Astrocyte (in vitro differentiated cells and primary cell): ENCODE measurements around the gene SUN5.

Experiments
- CTCF ChIP-seq: IDR thresholded peaks from 2 replicates; pipeline ENCODE4 v1.5.1; 2011; ENCODE audit warnings: low read depth, mild to moderate bottlenecking, inconsistent platforms, low read length, moderate library complexity; ENCODE audit not compliant: insufficient read depth
- EZH2 ChIP-seq: IDR thresholded peaks from 2 replicates; pipeline ENCODE4 v1.6.1; 2012; ENCODE audit warnings: mild to moderate bottlenecking, low read length, inconsistent platforms; ENCODE audit not compliant: insufficient read depth

GRCh38 chr20:32980990-32981389 is 23.2 kb downstream of the SUN5 start:
- TF ChIP-seq CTCF: no peak
- no peak for TF ChIP-seq EZH2
